ENCODE results near the gene ZNF621.

- TF ChIP-seq ZNF416 (tag by site-specific recombination; IDR thresholded peaks at IDR 0.05) (no peak), MYNN (tag by site-specific recombination; IDR thresholded peaks at IDR 0.05; ENCODE audit: borderline replicate concordance) (no peak), CTCF (tag by site-specific recombination; IDR thresholded peaks at IDR 0.05) (no peak), PRDM1 (tag by site-specific recombination; IDR thresholded peaks at IDR 0.05) (no peak), KLF7 (tag by site-specific recombination; IDR thresholded peaks at IDR 0.05; ENCODE audit: borderline replicate concordance) (no peak)
Measured at GRCh38 chr3:40557575-40558161, 32.9 kb downstream of the ZNF621 start.
